Upper lobe of right lung (tissue), 1 donor: Measurements from ENCODE around the gene C11orf21. TPM values are rescaled to one million over a fixed set of nuclear protein-coding genes. Genes with fewer than 3 reads are reported as not detected.

Source experiments
- ATAC-seq: fragments of 200-7000 bp; cut with Tn5 transposase; one replicate; pipeline ENCODE4 v1.9.1; 2020; ENCODE audit warnings: mild to moderate bottlenecking, moderate library complexity
- DNase-seq: peaks from one replicate; pipeline ENCODE4 v3.0.0-alpha.2; 2020
- H3K27ac ChIP-seq: fragments of 200-600 bp; one replicate; pipeline ENCODE4 v1.8.0; 2022
- H3K27me3 ChIP-seq: fragments of 200-600 bp; one replicate; pipeline ENCODE4 v1.8.0; 2022; ENCODE audit warnings: mild to moderate bottlenecking
- H3K36me3 ChIP-seq: fragments of 200-600 bp; one replicate; pipeline ENCODE4 v1.8.0; 2022
- H3K4me1 ChIP-seq: fragments of 200-600 bp; one replicate; pipeline ENCODE4 v1.8.0; 2022
- H3K4me3 ChIP-seq: fragments of 200-600 bp; one replicate; pipeline ENCODE4 v1.8.0; 2022; ENCODE audit warnings: mild to moderate bottlenecking
- H3K9me3 ChIP-seq: fragments of 200-600 bp; one replicate; pipeline ENCODE4 v1.8.0; 2022
- intact Hi-C: fragments of 100-400 bp; cut with DNase I; formaldehyde crosslinking; loops from one replicate; pipeline ENCODE4 v1.11.0; 2022
- total RNA-seq: library from RNA; stranded (reverse); fragmentation: NEBNext Ultra II Directional; extraction: Animal tissue kit (Norgen Biotek cat#: 25700); gene quantifications from one replicate; pipeline ENCODE4 v1.2.1, GENCODE V29; 2021
- TF ChIP-seq, protein P1 (sequence below): fragments of 200-600 bp; IDR thresholded peaks from one replicate; pipeline ENCODE4 v1.8.0; 2022; ENCODE audit warnings: antibody characterized with exemption
- donor health status: DM: no; HTN: yes; CAD: no; lungs with severe emphysema.

The C11orf21 gene
- total RNA-seq, 1 donor from 2014 or later: 6.5 TPM

DNA sequence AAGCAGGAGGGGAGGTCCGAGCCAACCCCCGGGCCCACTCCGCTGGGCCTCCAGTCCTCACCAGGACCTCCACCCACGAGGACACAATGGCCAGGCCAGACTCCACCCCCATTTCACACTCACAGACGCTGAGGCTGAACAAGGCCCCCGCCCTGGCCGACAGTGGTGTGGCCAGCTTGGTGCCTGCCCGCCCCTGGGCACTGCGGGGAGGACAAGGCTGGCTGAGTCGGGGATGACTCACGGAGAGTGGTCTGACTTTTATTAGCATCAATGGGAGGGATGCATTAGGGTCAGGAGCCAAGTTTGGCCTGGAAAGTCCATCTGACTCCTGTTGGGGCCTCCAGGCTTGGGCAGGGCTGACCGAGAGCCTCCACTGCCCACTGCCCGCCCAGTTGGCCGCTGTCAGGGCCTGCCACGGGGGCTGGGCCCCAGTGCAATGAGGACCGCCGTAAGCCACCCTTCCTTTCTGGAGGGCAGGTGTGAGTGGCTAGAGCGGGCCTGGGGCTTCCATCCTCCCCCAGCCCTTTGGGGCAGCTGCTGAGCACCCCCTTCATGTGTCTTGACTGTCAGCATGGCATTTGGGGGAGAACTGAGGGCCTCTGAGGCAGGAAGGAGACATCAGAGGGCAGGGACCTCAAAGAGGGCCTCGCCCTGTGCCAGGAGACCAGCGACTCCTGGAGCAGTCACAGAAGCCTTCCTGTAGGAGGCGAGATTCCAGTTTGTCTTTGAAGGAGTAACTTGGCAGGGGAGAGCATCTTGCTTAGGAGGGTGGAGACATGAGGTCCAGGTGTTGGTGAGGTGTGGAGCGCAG lies 10.7 kb upstream of the C11orf21 start:
- Histone ChIP-seq H3K27ac (no peak overlapping the region), H3K36me3 (no peaks in the 10 kb centered on the region), H3K9me3 (no peaks in the 10 kb centered on the region), H3K4me1 (peaks cover 17% of the 10 kb centered on the region), H3K27me3 (no peaks in the 10 kb centered on the region), H3K4me3 (no peak overlapping the region)
- intact Hi-C loops: no loop called here
- TF ChIP-seq, protein P1, sequence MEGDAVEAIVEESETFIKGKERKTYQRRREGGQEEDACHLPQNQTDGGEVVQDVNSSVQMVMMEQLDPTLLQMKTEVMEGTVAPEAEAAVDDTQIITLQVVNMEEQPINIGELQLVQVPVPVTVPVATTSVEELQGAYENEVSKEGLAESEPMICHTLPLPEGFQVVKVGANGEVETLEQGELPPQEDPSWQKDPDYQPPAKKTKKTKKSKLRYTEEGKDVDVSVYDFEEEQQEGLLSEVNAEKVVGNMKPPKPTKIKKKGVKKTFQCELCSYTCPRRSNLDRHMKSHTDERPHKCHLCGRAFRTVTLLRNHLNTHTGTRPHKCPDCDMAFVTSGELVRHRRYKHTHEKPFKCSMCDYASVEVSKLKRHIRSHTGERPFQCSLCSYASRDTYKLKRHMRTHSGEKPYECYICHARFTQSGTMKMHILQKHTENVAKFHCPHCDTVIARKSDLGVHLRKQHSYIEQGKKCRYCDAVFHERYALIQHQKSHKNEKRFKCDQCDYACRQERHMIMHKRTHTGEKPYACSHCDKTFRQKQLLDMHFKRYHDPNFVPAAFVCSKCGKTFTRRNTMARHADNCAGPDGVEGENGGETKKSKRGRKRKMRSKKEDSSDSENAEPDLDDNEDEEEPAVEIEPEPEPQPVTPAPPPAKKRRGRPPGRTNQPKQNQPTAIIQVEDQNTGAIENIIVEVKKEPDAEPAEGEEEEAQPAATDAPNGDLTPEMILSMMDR: no peak
- DNase-seq: peak; percentile 66
- ATAC-seq: no peak

DNA sequence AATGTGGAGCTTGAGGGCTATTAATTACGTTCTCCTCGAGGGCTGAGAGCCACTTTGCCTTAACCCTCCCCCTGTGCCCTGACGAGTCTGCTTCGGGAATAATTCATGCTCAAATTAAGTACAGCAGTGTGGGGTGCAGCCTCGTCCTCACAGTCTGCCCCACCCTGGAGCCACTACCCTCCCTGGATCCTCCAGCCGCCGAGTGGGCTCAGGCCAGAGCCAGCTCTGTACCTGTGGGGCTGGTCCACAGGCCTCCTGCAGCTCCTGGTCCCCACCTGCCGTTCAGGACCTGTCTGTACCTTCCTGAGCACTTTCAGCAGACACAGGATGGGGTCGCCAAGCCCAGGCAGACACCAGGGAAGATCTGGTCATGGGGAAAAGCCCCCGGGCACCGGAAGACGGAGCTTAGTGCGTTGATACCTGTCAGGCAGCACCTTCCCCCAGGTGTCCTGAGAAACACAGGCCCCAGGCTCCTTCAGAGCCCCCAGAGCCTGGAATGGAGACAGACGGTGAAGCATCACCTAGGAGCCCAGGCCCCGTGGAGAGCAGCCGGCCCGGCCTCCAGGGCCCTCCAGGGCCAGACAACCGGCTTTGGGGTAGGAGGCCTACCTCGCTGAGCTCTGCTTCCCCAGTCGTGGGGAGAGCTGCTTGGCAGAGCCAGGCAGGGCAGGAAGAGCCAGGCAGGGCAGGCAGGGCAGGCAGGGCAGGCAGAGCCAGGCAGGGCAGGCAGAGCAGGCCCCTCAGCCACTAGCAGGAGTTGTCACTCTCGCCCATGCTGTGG lies 9.8 kb upstream of the C11orf21 start:
- intact Hi-C loops: no loop called here
- no peaks in the 10 kb centered on the region for H3K9me3 ChIP-seq

DNA sequence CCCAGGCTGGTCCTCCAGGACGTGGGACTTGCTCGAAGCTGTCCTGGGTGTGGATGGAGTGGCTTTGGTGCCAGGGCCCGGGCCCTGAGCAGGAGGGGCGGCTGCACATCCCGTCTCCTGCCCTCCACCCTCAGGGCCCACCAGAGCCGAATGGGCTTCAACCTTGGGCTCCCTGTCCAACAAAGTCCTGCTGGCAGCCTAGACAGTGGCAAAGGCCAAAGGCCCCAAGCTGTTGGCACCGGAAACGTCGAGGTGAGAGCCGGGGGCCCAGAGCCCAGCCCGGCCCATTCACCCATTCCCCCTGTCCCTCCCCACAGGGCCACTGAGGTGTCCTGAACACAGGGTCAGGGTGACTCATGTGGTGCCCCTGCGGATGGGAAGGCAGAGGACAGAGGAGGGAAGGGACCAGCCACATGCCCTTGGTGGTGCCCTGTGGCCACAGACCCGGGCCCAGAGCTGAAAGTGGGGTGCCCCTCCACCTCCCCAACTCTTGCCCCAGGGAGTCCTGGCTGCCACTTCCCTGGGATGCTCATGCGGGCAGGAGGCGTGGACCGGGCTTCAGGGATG lies 9.2 kb upstream of the C11orf21 start:
- Histone ChIP-seq H3K4me3 (no peak overlapping the region), H3K36me3 (no peaks in the 10 kb centered on the region), H3K27ac (no peak overlapping the region), H3K27me3 (no peaks in the 10 kb centered on the region), H3K4me1 (peaks cover 29% of the 10 kb centered on the region), H3K9me3 (no peaks in the 10 kb centered on the region)
- DNase-seq (peak; percentile 53), ATAC-seq (no peak)
- TF ChIP-seq, protein P1: no peak
- intact Hi-C loops: no loop called here

More for the DNA sequence above, 9.8 kb upstream of the C11orf21 start:
- H3K27me3 ChIP-seq: no peaks in the 10 kb centered on the region
- ATAC-seq: no peak
- no peak overlapping the region for H3K27ac ChIP-seq
- no peak overlapping the region for H3K4me3 ChIP-seq
- DNase-seq: peak; percentile 60
- H3K4me1 ChIP-seq: peaks cover 24% of the 10 kb centered on the region
- TF ChIP-seq, protein P1: no peak
- H3K36me3 ChIP-seq: no peaks in the 10 kb centered on the region

DNA sequence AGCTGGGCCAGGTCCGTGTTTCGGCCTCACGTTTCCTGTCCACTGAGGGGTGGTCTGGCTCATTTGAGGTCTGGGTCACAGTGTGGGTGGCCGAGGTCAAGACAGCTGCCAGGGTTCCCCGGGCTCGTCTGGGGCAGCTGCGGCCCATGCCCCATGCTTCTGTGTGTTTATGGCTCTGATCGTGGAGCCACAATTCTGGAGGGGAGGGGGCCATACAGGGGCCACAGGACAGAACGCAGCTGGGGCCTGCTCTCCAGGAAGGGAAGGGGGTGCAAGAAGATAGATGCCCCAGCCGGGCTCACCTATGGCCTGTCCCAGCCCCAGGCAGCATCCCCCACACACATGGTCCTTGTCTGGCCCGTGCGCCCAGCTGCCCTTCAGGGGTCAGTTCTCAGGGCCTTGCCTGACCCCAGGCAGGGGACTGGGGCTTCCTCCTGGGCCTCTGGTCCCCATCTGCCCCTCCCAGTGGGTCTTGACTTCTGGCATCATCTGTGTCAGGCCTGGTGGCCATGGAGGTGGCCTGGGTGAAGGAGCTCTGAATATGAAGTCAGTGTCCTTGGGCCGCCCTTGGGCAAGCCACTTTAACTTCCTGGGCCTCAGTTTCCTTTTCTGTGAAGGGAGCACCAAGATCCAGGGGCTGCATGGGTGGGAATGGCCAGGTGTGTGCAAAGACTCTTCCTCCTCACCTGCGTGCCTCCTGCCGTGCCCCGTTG lies 8.5 kb upstream of the C11orf21 start:
- Histone ChIP-seq H3K36me3 (no peaks in the 10 kb centered on the region), H3K27me3 (no peaks in the 10 kb centered on the region), H3K4me1 (peaks cover 31% of the 10 kb centered on the region), H3K9me3 (no peaks in the 10 kb centered on the region), H3K4me3 (no peak overlapping the region), H3K27ac (no peak overlapping the region)
- no peak for ATAC-seq
- intact Hi-C loops: no loop called here
- DNase-seq: peak; percentile 56
- TF ChIP-seq, protein P1: no peak

DNA sequence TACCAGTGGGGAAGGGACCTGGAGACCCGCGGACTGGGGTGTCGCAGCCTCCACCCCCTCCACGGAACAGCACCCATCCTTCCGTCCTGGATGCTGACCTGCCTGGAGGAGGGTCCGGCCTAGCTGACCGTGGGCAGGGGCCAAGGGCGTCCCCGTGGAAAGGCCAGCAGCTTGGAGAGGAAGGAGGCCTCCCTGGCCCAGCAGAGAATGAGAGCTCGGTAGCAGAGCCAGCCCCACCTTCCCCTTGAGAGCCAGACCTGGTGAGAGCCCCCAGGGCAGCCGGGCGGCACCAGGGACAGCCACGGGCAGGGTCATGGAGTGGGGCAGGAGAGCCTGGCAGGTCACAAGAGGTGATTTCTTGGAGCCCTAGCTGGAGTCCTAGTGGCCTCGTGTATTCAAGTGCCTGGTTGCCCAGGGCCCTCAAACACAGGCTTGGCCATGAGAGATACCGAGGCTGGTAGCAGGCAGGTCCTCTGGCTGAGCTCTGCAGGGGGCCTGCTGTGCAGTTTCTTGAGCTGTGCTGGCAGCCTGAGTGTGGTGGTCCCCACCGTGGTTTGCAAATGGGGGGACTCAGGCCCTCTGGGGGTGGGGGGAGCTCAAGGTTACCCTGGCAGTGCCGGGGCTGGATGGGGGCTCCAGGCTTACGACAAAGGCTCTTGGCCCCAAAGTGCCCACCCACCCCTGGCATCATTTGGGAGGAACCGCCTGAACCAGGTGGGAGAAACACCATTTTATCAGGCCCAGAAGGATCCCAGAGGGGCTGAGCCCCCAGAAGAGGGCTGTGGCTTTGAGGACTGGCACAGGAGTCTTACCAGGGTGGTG lies 7.7 kb upstream of the C11orf21 start:
- H3K4me1 ChIP-seq: peaks cover 33% of the 10 kb centered on the region
- H3K27ac ChIP-seq: no peak overlapping the region
- DNase-seq (peak; percentile 50), ATAC-seq (no peak)
- no peaks in the 10 kb centered on the region for H3K36me3 ChIP-seq
- no peaks in the 10 kb centered on the region for H3K9me3 ChIP-seq
- no peak overlapping the region for H3K4me3 ChIP-seq
- intact Hi-C loops: no loop called here
- TF ChIP-seq, protein P1: no peak
- H3K27me3 ChIP-seq: no peaks in the 10 kb centered on the region
